SU-DHL-6 (cell line): Measurements from ENCODE around the gene MSX1.

Experiments
- H2AFZ ChIP-seq: fragments of 200-600 bp; sonication (generic); 2 replicates; pipeline ENCODE4 v1.6.1; 2014; ENCODE audit warnings: low read depth, mild to moderate bottlenecking, moderate library complexity, mixed read lengths, antibody characterized with exemption, low read length; ENCODE audit not compliant: severe bottlenecking
- H3F3A ChIP-seq: fragments of 200-600 bp; shearing (Covaris generic); 2 replicates; pipeline ENCODE4 v1.6.0; 2016; ENCODE audit warnings: antibody characterized with exemption, mild to moderate bottlenecking; ENCODE audit not compliant: insufficient read depth
- H3K27ac ChIP-seq: fragments of 200-600 bp; sonication (generic); 2 replicates; pipeline ENCODE4 v1.5.1; 2016; ENCODE audit warnings: low read depth, mild to moderate bottlenecking, low read length, moderate library complexity, mixed read lengths
- H3K27me3 ChIP-seq: fragments of 200-600 bp; sonication (generic), shearing (Covaris generic); 2 replicates; pipeline ENCODE4 v1.6.0; 2014; ENCODE audit warnings: mild to moderate bottlenecking, low read length
- H3K36me3 ChIP-seq: fragments of 200-600 bp; sonication (generic); 2 replicates; pipeline ENCODE4 v1.6.1; 2014; ENCODE audit warnings: mild to moderate bottlenecking, low read length, mixed read lengths
- H3K4me2 ChIP-seq: fragments of 300-600, 200-600 bp; shearing (Covaris generic), sonication (generic); 2 replicates; pipeline ENCODE4 v1.6.0; 2014; ENCODE audit warnings: low read length, low read depth, mild to moderate bottlenecking; ENCODE audit not compliant: poor library complexity, severe bottlenecking
- H3K4me3 ChIP-seq: fragments of 200-600 bp; sonication (generic); 2 replicates; pipeline ENCODE4 v1.5.1; 2014; ENCODE audit warnings: antibody characterized with exemption, low read length, mild to moderate bottlenecking, mixed read lengths; ENCODE audit not compliant: insufficient read depth, poor library complexity, severe bottlenecking
- H3K79me2 ChIP-seq: fragments of 200-600 bp; sonication (generic); 2 replicates; pipeline ENCODE4 v1.6.1; 2014; ENCODE audit warnings: mild to moderate bottlenecking, low read length, moderate library complexity; ENCODE audit not compliant: insufficient read depth
- H3K9ac ChIP-seq: fragments of 200-600 bp; sonication (generic); 2 replicates; pipeline ENCODE4 v1.7.0; 2014; ENCODE audit warnings: mild to moderate bottlenecking, low read length
- H3K9me2 ChIP-seq: fragments of 200-600 bp; sonication (generic); replicated peaks from 2 replicates; pipeline ENCODE4 v1.6.1; 2014; ENCODE audit warnings: low read length; ENCODE audit not compliant: insufficient read depth
- H3K9me3 ChIP-seq: fragments of 200-600 bp; sonication (generic); 2 replicates; pipeline ENCODE4 v1.6.1; 2014; ENCODE audit warnings: low read length, mixed read lengths; ENCODE audit not compliant: insufficient read depth
- H4K20me1 ChIP-seq: fragments of 200-600 bp; sonication (generic); 2 replicates; pipeline ENCODE4 v1.6.1; 2014; ENCODE audit warnings: low read depth, mild to moderate bottlenecking, antibody characterized with exemption, low read length, moderate library complexity, mixed read lengths
- CTCF ChIP-seq: fragments of 200-600 bp; sonication (generic); IDR thresholded peaks from one replicate; pipeline ENCODE4 v1.5.1; 2017; ENCODE audit warnings: antibody characterized with exemption, mild to moderate bottlenecking, low read length, moderate library complexity; ENCODE audit not compliant: insufficient read depth, poor library complexity, severe bottlenecking
- EZH2phosphoT487 ChIP-seq: fragments of 200-600 bp; sonication (generic), shearing (Covaris generic); conservative IDR thresholded peaks from 2 replicates; pipeline ENCODE4 v1.6.1; 2018; ENCODE audit warnings: mild to moderate bottlenecking, antibody characterized with exemption, low read length, moderate library complexity, mixed read lengths

MSX1 gene

DNA sequence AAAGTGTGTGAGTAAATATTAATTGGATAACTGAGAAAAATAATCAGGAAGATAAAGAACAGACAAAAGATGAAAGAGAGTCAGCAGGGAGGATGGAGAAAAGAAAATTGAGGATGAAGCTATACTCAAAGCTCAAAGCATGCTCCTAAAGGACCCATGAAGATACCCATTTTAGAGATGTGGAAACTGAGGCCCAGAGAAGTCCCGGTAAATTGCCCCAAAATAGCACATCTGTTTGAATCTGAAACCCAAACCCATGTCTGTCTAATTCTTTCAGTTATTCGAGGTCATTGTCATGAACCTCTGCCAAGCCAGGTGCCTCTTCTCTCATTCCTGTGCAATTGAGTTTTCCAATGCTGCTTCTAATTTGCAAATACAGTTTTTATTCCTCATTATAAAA, 29.6 kb upstream of the MSX1 start:
- no peaks in the 10 kb centered on the region for H3K27me3 ChIP-seq
- no peak overlapping the region for H2AFZ ChIP-seq
- no peaks in the 10 kb centered on the region for H3F3A ChIP-seq
- TF ChIP-seq EZH2phosphoT487: no peak
- TF ChIP-seq CTCF: no peak
- no peak overlapping the region for H3K4me2 ChIP-seq
- no peaks in the 10 kb centered on the region for H3K36me3 ChIP-seq
- 0 out of 2 replicates have a peak, but pooled peaks cover 2% of the 10 kb centered on the region for H3K9me3 ChIP-seq
- H4K20me1 ChIP-seq: no peaks in the 10 kb centered on the region
- no peak overlapping the region for H3K4me3 ChIP-seq
- no peaks in the 10 kb centered on the region for H3K79me2 ChIP-seq
- H3K9ac ChIP-seq: no peak overlapping the region
- H3K9me2 ChIP-seq: no peaks in the 10 kb centered on the region
- H3K27ac ChIP-seq: no peak overlapping the region

- Histone ChIP-seq H2AFZ (no peak overlapping the region), H3K27ac (no peak overlapping the region), H3K36me3 (no peaks in the 10 kb centered on the region), H3K9me2 (no peaks in the 10 kb centered on the region), H3K9me3 (0 out of 2 replicates have a peak, but pooled peaks cover 9% of the 10 kb centered on the region), H3F3A (no peaks in the 10 kb centered on the region), H3K79me2 (no peaks in the 10 kb centered on the region), H3K27me3 (no peaks in the 10 kb centered on the region), H3K4me3 (no peak overlapping the region), H3K9ac (no peak overlapping the region), H3K4me2 (no peak overlapping the region), H4K20me1 (no peaks in the 10 kb centered on the region)
- TF ChIP-seq CTCF: no peak
- TF ChIP-seq EZH2phosphoT487: no peak
Observed at GRCh38 chr4:4831266-4831665, 28.2 kb upstream of the MSX1 start.

- H4K20me1 ChIP-seq: no peaks in the 10 kb centered on the region
- no peaks in the 10 kb centered on the region for H3K9me2 ChIP-seq
- 0 out of 2 replicates have a peak, but pooled peaks cover 9% of the 10 kb centered on the region for H3K9me3 ChIP-seq
- no peaks in the 10 kb centered on the region for H3K36me3 ChIP-seq
- no peak overlapping the region for H3K4me3 ChIP-seq
- no peak overlapping the region for H2AFZ ChIP-seq
- no peak for TF ChIP-seq EZH2phosphoT487
- TF ChIP-seq CTCF: no peak
- no peak overlapping the region for H3K27ac ChIP-seq
- H3K79me2 ChIP-seq: no peaks in the 10 kb centered on the region
- H3K9ac ChIP-seq: no peak overlapping the region
- no peak overlapping the region for H3K4me2 ChIP-seq
- H3F3A ChIP-seq: no peaks in the 10 kb centered on the region
- no peaks in the 10 kb centered on the region for H3K27me3 ChIP-seq
Observed at GRCh38 chr4:4831825-4832224, 27.6 kb upstream of the MSX1 start.
